Astrocyte (in vitro differentiated cells and primary cell): ENCODE measurements around the gene ANO7.

Experiments
- CTCF ChIP-seq: IDR thresholded peaks from 2 replicates; pipeline ENCODE4 v1.5.1; 2011; ENCODE audit warnings: low read depth, mild to moderate bottlenecking, inconsistent platforms, low read length, moderate library complexity; ENCODE audit not compliant: insufficient read depth
- EZH2 ChIP-seq: IDR thresholded peaks from 2 replicates; pipeline ENCODE4 v1.6.1; 2012; ENCODE audit warnings: mild to moderate bottlenecking, low read length, inconsistent platforms; ENCODE audit not compliant: insufficient read depth

- TF ChIP-seq EZH2 = no peak
- no peak for TF ChIP-seq CTCF
These were observed 61.2 kb downstream of the ANO7 start for GRCh38 chr2:241249654-241250053.
